Aorta (tissue), 5 donors: ENCODE results near the gene SULT6B1. TPM values are rescaled to one million over a fixed set of nuclear protein-coding genes. Genes with fewer than 3 reads are reported as not detected.
A peak's percentile ranks its signal among the peaks of the same experiment; 100 is the strongest.
"Not testable (repeated sequence)": the region's sequence is repeated elsewhere in the genome, so short reads cannot be mapped to it uniquely, and the experiment has no call there.

Source experiments
- ATAC-seq: fragments of 200-7000 bp; cut with Tn5 transposase; one replicate; pipeline ENCODE4 v1.9.1; 2022; ENCODE audit warnings: moderate library complexity; ENCODE audit not compliant: low FRiP score
- DNase-seq, 2 donors: peaks; one replicate each; pipeline ENCODE4 v3.0.0-alpha.2; 2020
- H3K27ac ChIP-seq, 2 donors: one replicate each; pipeline ENCODE4 v1.5.1; 2013; ENCODE audit warnings: low read length in 2 of 2, mild to moderate bottlenecking in 2 of 2, moderate library complexity in 2 of 2, control low read depth in 1 of 2, inconsistent platforms in 1 of 2, low read depth in 1 of 2
- H3K27me3 ChIP-seq, 2 donors: one replicate each; pipeline ENCODE4 v1.6.1; 2013; ENCODE audit warnings: control low read depth in 1 of 2, low read length in 1 of 2, mild to moderate bottlenecking in 1 of 2, moderate library complexity in 1 of 2; ENCODE audit not compliant: insufficient read depth in 2 of 2, control insufficient read depth in 1 of 2
- H3K36me3 ChIP-seq, 2 donors: one replicate each; pipeline ENCODE4 v1.6.1; 2013; ENCODE audit warnings: control low read depth in 1 of 2, low read length in 1 of 2, mild to moderate bottlenecking in 1 of 2; ENCODE audit not compliant: insufficient read depth in 2 of 2, control insufficient read depth in 1 of 2
- H3K4me1 ChIP-seq, 2 donors: one replicate each; pipeline ENCODE4 v1.6.1; 2013; ENCODE audit warnings: low read length in 2 of 2, control low read depth in 1 of 2, mild to moderate bottlenecking in 1 of 2, moderate library complexity in 1 of 2; ENCODE audit not compliant: insufficient read depth in 2 of 2, control insufficient read depth in 1 of 2
- H3K4me3 ChIP-seq, 2 donors: one replicate each; pipeline ENCODE4 v1.5.1; 2013; ENCODE audit warnings: low read length in 2 of 2, control low read depth in 1 of 2, mild to moderate bottlenecking in 1 of 2
- H3K9me3 ChIP-seq: one replicate; pipeline ENCODE4 v1.6.1; 2013; ENCODE audit warnings: mild to moderate bottlenecking, low read length; ENCODE audit not compliant: control insufficient read depth
- WGBS, 2 donors: extraction: QIAGEN DNeasy Blood & Tissue Kit; methylation state at CpG; one replicate each; pipeline ENCODE4 v1.1.7; 2013; 5-methylcytosine and 5-hydroxymethylcytosine counted together
- intact Hi-C, 2 donors: fragments of 100-400 bp; cut with DNase I; formaldehyde crosslinking; loops; one replicate each; pipeline versions ENCODE4 v1.14.2 to v1.15.0; 2022
- long read RNA-seq, 2 donors: library from polyadenylated mRNA; unstranded; transcript quantifications; one replicate each; pipeline ENCODE4 v2.0.0, GENCODE V29; 2020 to 2021
- polyA plus RNA-seq, 2 donors: library from polyadenylated mRNA; stranded (reverse); fragments of 200-250 nt; gene quantifications; one replicate each; pipeline ENCODE4 v1.2.3, GENCODE V29; 2013
- total RNA-seq, 2 donors: library from RNA; stranded (reverse); fragmentation: NEBNext Ultra II Directional; extraction: Animal tissue kit (Norgen Biotek cat#: 25700); gene quantifications; one replicate each; pipeline ENCODE4 v1.2.1, GENCODE V29; 2021
- donor health status: healthy with polysubstance abuse.
- donor health status: Bipolar disorder and iron deficiency.
- donor health status: DM: no; HTN: no; CAD: no.
- donor health status: DM: no; HTN: no; CAD: no.
- donor health status: DM: yes; HTN: yes; CAD: no.

SULT6B1 gene, protein sequence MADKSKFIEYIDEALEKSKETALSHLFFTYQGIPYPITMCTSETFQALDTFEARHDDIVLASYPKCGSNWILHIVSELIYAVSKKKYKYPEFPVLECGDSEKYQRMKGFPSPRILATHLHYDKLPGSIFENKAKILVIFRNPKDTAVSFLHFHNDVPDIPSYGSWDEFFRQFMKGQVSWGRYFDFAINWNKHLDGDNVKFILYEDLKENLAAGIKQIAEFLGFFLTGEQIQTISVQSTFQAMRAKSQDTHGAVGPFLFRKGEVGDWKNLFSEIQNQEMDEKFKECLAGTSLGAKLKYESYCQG
- total RNA-seq (not detected), polyA plus RNA-seq (not detected)
- long read RNA-seq, donor 1 = 0 reads
- long read RNA-seq, donor 2 = 0 reads

DNA sequence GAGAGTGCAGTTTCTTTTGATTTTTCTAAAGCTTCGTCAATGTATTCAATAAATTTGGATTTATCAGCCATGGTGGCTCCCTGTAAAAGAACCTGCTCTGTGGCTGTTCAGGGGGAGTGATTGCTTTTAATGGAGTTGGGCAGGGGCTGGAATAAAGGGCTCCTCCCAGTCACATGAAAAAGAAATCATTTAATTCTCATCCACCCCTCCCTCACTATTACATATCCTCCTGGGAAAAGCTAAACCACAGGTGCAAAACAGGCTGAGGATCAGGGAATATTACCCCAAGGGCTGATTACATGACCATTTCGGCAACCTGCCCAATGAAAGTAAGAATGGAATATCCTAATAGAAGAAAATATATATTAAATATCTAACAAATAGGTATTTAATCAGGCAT, at the start of gene SULT6B1:
Gene SULT6B1 (minus strand): TSS at position 101 of the 400 bp plus-strand sequence. CDS start 30 bp downstream, at position 71.
- no peak within 1 kb of the TSS for H3K4me3 ChIP-seq
- H3K27ac ChIP-seq = no peak within 1 kb of the TSS
- no peaks in the 10 kb centered on the region for H3K27me3 ChIP-seq
- no peaks in the 10 kb centered on the region for H3K36me3 ChIP-seq
- 94 to 96% methylated on average over 2 of the region's 2 CpGs for whole genome bisulfite sequencing, 2 donors
- DNase-seq = no peak
- no peaks in the 10 kb centered on the region for H3K9me3 ChIP-seq
- no peak for ATAC-seq
- H3K4me1 ChIP-seq = no peaks in the 10 kb centered on the region
- intact Hi-C loops = no loop called here

DNA sequence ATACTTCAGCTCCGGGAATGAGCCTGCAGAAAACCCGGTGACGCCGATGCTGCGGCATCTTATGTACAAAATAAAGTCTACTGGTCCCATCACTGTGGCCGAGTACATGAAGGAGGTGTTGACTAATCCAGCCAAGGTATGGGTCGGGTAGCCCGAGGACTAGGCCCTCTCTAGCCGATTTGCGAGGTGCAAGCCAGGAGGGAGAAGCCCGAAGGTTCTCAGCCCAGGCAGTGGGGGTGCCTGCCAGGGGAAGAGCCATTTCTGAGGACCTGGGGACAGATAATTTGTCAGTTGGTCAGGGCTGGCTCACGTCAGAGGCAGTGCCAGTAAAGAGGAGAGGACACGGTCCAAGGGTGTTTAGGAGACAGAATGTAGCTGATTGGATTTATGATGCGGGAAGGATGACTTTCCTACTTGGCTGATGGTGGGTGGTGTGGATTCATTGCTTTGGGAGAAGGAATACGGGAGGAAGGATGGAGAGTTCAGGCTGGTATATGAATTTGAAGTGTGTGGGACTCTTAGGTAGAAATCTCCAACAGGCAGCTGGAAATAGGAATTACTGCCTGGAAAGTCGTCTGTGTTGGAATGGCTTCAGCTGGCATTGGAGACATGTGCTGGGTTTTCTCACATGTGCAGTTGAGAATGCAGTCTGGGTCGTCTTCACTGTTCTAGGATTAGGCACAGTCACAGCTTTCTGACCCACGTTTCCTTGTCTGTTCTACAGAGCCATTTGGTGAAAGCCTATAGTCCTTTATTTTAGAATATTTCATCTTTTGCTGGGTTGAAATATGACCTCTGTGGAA, 43.9 kb upstream of the SULT6B1 start:
- intact Hi-C loops = loop anchor here in 1 of 2 donors (5.0 kb wide), 1 partner anchor 90 kb away; the partner anchor contains the start of gene PRKD3
- WGBS, 2 donors = 4 to 5% methylated on average over 18 of the region's 18 CpGs

GRCh38 chr2:37231241-37232130, 43.0 kb upstream of the SULT6B1 start, which contains the start of the genes CEBPZ and NDUFAF7:
Gene CEBPZ (minus strand): TSS chr2:37231596. CDS start chr2:37231567, 29 bp downstream.
Gene NDUFAF7 (plus strand): TSS chr2:37231658. CDS start chr2:37231706, 48 bp downstream.
- 0 to 1% methylated on average over 73 of the region's 73 CpGs for WGBS, 2 donors
- H3K27me3 ChIP-seq = no peaks in the 10 kb centered on the region
- intact Hi-C loops = loop anchor here in 1 of 2 donors (5.0 kb wide), 1 partner anchor 91 kb away; the partner anchor contains the start of gene PRKD3
- H3K9me3 ChIP-seq = no peaks in the 10 kb centered on the region
- H3K4me3 ChIP-seq = peak within 1 kb of the TSS; percentile 76 to 97
- peaks cover 4 to 10% of the 10 kb centered on the region in 2 donors for H3K4me1 ChIP-seq
- H3K36me3 ChIP-seq = peaks cover 0 to 4% of the 10 kb centered on the region in 2 donors
- H3K27ac ChIP-seq = peak within 1 kb of the TSS; percentile 29 to 79
- peak; percentile 95 to 96 for DNase-seq
- ATAC-seq = peak; percentile 98

More for the DNA sequence above, 43.9 kb upstream of the SULT6B1 start:
- no peaks in the 10 kb centered on the region for H3K27me3 ChIP-seq
- H3K9me3 ChIP-seq = no peaks in the 10 kb centered on the region
- ATAC-seq (peak; percentile 34), DNase-seq (peak in 1 of 2 donors; percentile 43)
- peak overlapping the region; percentile 76 to 91 for H3K4me3 ChIP-seq
- peaks cover 4 to 10% of the 10 kb centered on the region in 2 donors for H3K4me1 ChIP-seq
- H3K36me3 ChIP-seq = peaks cover 0 to 3% of the 10 kb centered on the region in 2 donors
- H3K27ac ChIP-seq = no peak overlapping the region

- peak overlapping the region; percentile 76 to 97 for H3K4me3 ChIP-seq
- no peak for DNase-seq
- no peaks in the 10 kb centered on the region for H3K27me3 ChIP-seq
- intact Hi-C loops = loop anchor here in 1 of 2 donors (5.0 kb wide), 1 partner anchor 92 kb away; the partner anchor contains the start of gene PRKD3
- peaks cover 0 to 4% of the 10 kb centered on the region in 2 donors for H3K36me3 ChIP-seq
- H3K4me1 ChIP-seq = peaks cover 4 to 10% of the 10 kb centered on the region in 2 donors
- no peak overlapping the region for H3K27ac ChIP-seq
- no peak for ATAC-seq
- 1% methylated on average over 8 of the region's 8 CpGs for WGBS, 2 donors
- H3K9me3 ChIP-seq = no peaks in the 10 kb centered on the region
Measured at GRCh38 chr2:37230581-37230980, 42.1 kb upstream of the SULT6B1 start.

DNA sequence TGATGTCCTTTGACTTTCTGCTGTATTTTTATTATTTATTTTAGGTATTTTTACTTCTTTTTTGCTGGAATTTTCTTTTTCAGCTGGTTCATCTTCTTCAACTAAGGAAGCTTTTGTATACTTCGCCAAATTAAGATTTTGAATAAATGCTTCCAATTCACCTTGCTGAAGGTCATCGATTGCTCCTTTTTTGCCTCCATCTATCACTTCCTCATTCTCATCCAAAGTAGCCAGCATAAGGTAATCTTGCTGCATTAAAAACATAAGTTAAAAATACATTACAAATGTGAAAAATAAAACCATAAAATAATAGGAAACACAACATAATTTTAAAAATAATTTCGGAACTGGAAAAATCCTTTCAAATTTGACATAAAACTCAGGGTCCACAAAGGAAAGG, 40.3 kb upstream of the SULT6B1 start:
- Histone ChIP-seq H3K27me3 (no peaks in the 10 kb centered on the region), H3K36me3 (peaks cover 0 to 4% of the 10 kb centered on the region in 2 donors), H3K4me1 (peaks cover 5 to 10% of the 10 kb centered on the region in 2 donors), H3K9me3 (no peaks in the 10 kb centered on the region), H3K4me3 (no peak overlapping the region), H3K27ac (no peak overlapping the region)
- ATAC-seq = no peak
- 94 to 97% methylated on average over 3 of the region's 3 CpGs for WGBS, 2 donors
- no peak for DNase-seq
- intact Hi-C loops = no loop called here

DNA sequence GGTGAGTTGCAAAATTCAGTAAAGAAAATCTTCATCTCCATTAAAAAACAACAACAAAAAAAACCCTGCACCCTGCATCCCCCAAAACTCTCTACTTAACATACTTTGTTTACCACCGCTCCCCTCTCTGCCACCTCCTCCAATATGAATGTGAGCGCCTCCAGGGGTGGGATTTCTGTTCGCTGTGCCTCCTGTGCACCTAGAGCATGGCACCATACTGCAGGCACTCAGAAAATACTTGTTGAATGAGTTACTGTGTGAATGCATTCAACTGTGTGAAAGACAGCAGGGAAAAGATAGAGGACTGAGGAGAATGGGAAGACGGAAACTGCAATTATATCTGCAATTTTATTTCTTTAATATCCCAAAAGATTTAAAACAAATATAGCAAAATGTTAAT, 38.4 kb upstream of the SULT6B1 start:
- Histone ChIP-seq H3K27me3 (no peaks in the 10 kb centered on the region), H3K27ac (no peak overlapping the region), H3K4me3 (no peak overlapping the region), H3K9me3 (no peaks in the 10 kb centered on the region), H3K4me1 (peaks cover 5% of the 10 kb centered on the region in 2 donors), H3K36me3 (peaks cover 0 to 4% of the 10 kb centered on the region in 2 donors)
- 88 to 91% methylated on average over 4 of the region's 4 CpGs for WGBS, 2 donors
- intact Hi-C loops = no loop called here
- no peak for ATAC-seq
- DNase-seq = no peak

DNA sequence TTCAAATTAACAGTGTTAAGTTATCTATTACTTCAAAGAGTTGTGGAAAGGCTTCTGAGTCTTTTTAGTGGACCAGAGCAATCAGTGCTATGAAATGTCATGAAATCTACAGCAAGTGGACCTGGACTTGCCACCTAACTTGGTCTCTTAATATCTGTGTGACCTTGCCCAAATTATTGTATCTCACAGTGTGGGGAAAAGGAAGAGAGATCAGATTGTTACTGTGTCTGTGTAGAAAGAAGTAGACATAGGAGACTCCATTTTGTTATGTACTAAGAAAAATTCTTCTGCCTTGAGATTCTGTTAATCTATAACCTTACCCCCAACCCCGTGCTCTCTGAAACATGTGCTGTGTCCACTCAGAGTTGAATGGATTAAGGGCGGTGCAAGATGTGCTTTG, 36.7 kb upstream of the SULT6B1 start:
- H3K27ac ChIP-seq, intact Hi-C loops, H3K4me3 ChIP-seq, H3K4me1 ChIP-seq, DNase-seq, ATAC-seq, H3K9me3 ChIP-seq, H3K27me3 ChIP-seq, H3K36me3 ChIP-seq: not testable (repeated sequence)
- WGBS, 2 donors = no CpG with 5 or more reads among the region's 2 CpGs

- Histone ChIP-seq H3K4me3 (no peak overlapping the region), H3K4me1 (peaks cover 0 to 1% of the 10 kb centered on the region in 2 donors), H3K36me3 (peaks cover 3 to 4% of the 10 kb centered on the region in 2 donors), H3K27ac (no peak overlapping the region), H3K9me3 (no peaks in the 10 kb centered on the region), H3K27me3 (no peaks in the 10 kb centered on the region)
- DNase-seq = no peak
- 81 to 82% methylated on average over 1 of the region's 1 CpG for WGBS, 2 donors
- intact Hi-C loops = no loop called here
- ATAC-seq = no peak
Measured at GRCh38 chr2:37224063-37224462, 35.6 kb upstream of the SULT6B1 start.
